ENCODE data around the gene SLC5A3. TPM values are rescaled to one million over a fixed set of nuclear protein-coding genes. Genes with fewer than 3 reads are reported as not detected.

Gene SLC5A3
- total RNA-seq, 3 donors from 2014 or later: 17.0 to 54.9 (median 38.6) TPM

DNA sequence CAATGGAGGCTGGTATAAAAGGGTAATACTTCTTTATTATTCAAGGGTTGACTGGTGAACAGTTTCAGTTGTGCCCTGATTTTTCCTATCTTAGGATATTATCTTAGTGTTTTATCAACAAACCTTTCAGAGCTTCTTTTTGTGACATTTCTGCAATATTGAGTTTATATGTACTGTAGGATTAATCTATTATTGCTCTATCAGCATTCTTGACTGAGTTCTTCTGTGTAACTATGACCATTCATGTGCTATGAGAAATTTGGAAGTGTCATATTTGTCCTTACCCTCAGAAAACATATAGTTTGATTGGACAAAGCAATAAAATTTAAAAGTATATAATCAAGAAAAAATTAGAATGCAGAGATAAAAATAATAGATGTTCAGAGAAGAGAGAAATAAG is 25.5 kb upstream of the SLC5A3 start:
- intact Hi-C loops (cut with DNase I; ENCODE audit: low total_unique reads): no loop called here

DNA sequence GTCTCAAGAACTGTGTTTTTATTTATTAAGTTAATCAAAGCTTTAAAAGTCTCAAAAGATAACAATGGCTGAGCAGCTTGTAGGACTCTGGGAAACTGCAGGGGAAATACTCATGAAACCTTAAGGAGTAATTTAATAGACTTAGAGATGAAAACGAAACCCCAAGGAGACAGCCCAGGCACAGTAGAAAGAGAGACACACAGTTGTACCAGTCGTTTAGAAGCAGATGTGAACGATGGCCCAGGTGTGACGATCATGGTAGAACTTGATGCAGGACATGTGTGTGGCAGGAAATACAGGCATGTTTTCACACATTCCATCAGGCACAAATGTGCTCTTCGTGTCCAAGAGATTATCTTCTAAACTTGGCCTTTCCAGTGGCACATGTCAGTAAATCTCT is 21.2 kb upstream of the SLC5A3 start:
- intact Hi-C loops (cut with DNase I; ENCODE audit: low total_unique reads): no loop called here

More for the DNA sequence above, 25.5 kb upstream of the SLC5A3 start:
- Histone ChIP-seq H3K27ac (no peak overlapping the region), H3K4me3 (no peak overlapping the region), H3K9me3 (no peaks in the 10 kb centered on the region), H3K36me3 (no peaks in the 10 kb centered on the region), H3K4me1 (no peaks in the 10 kb centered on the region), H3K27me3 (no peaks in the 10 kb centered on the region)
- DNase-seq (ENCODE audit: low spot score in 2 of 2): no peak
- TF ChIP-seq CTCF (IDR thresholded peaks at IDR 0.05): no peak
- TF ChIP-seq POLR2AphosphoS5 (IDR thresholded peaks at IDR 0.05): no peak
- no peak for TF ChIP-seq POLR2A (IDR thresholded peaks at IDR 0.05)

GRCh38 chr21:34054259-34054658 is 19.1 kb upstream of the SLC5A3 start:
- H3K4me1 ChIP-seq: no peaks in the 10 kb centered on the region
- no peak overlapping the region for H3K4me3 ChIP-seq
- no peaks in the 10 kb centered on the region for H3K36me3 ChIP-seq
- no peak overlapping the region for H3K27ac ChIP-seq
- no peak for DNase-seq (ENCODE audit: low spot score in 2 of 2)
- H3K9me3 ChIP-seq: no peaks in the 10 kb centered on the region
- no peaks in the 10 kb centered on the region for H3K27me3 ChIP-seq
- intact Hi-C loops (cut with DNase I; ENCODE audit: low total_unique reads): no loop called here
- TF ChIP-seq POLR2A (IDR thresholded peaks at IDR 0.05): no peak
- TF ChIP-seq POLR2AphosphoS5 (IDR thresholded peaks at IDR 0.05): no peak
- TF ChIP-seq CTCF (IDR thresholded peaks at IDR 0.05): no peak

More for the DNA sequence above, 21.2 kb upstream of the SLC5A3 start:
- no peak for DNase-seq (ENCODE audit: low spot score in 2 of 2)
- H3K4me1 ChIP-seq: no peaks in the 10 kb centered on the region
- no peaks in the 10 kb centered on the region for H3K36me3 ChIP-seq
- no peak overlapping the region for H3K27ac ChIP-seq
- H3K27me3 ChIP-seq: no peaks in the 10 kb centered on the region
- H3K9me3 ChIP-seq: no peaks in the 10 kb centered on the region
- TF ChIP-seq CTCF (IDR thresholded peaks at IDR 0.05) (no peak), POLR2AphosphoS5 (IDR thresholded peaks at IDR 0.05) (no peak), POLR2A (IDR thresholded peaks at IDR 0.05) (no peak)
- no peak overlapping the region for H3K4me3 ChIP-seq

GRCh38 chr21:34055615-34056014 is 17.8 kb upstream of the SLC5A3 start:
- no peak overlapping the region for H3K27ac ChIP-seq
- intact Hi-C loops (cut with DNase I; ENCODE audit: low total_unique reads): no loop called here
- DNase-seq (ENCODE audit: low spot score in 2 of 2): no peak
- TF ChIP-seq POLR2AphosphoS5 (IDR thresholded peaks at IDR 0.05): no peak
- TF ChIP-seq POLR2A (IDR thresholded peaks at IDR 0.05): no peak
- TF ChIP-seq CTCF (IDR thresholded peaks at IDR 0.05): no peak
- no peaks in the 10 kb centered on the region for H3K27me3 ChIP-seq
- no peaks in the 10 kb centered on the region for H3K4me1 ChIP-seq
- H3K36me3 ChIP-seq: no peaks in the 10 kb centered on the region
- no peak overlapping the region for H3K4me3 ChIP-seq
- no peaks in the 10 kb centered on the region for H3K9me3 ChIP-seq

DNA sequence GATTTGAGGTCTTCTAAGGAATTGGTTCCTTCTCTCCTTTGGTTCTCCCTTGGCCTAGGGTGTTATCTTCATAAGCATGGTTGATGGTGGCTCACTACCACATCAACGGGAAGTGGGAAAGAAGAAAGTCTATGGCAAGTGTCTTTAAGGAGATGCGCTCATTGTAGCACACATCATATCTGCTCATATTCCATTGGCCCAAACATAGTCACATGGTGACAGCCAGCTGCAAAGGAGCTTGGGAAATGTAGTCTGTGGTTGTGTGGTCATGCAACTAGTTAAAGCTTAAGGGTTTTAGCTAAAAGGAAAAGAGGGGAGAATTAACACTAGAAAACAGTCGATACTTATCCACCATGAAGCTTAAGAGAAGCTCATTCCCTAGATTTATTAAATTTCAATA is 11.4 kb upstream of the SLC5A3 start:
- H3K4me1 ChIP-seq: no peaks in the 10 kb centered on the region
- intact Hi-C loops (cut with DNase I; ENCODE audit: low total_unique reads): no loop called here
- H3K36me3 ChIP-seq: no peaks in the 10 kb centered on the region
- no peak overlapping the region for H3K27ac ChIP-seq
- H3K27me3 ChIP-seq: no peaks in the 10 kb centered on the region
- TF ChIP-seq POLR2A (IDR thresholded peaks at IDR 0.05) (no peak), CTCF (IDR thresholded peaks at IDR 0.05) (no peak), POLR2AphosphoS5 (IDR thresholded peaks at IDR 0.05) (no peak)
- no peak overlapping the region for H3K4me3 ChIP-seq
- no peaks in the 10 kb centered on the region for H3K9me3 ChIP-seq
- DNase-seq (ENCODE audit: low spot score in 2 of 2): no peak
